ENCODE measurements around the gene TLR1.

DNA sequence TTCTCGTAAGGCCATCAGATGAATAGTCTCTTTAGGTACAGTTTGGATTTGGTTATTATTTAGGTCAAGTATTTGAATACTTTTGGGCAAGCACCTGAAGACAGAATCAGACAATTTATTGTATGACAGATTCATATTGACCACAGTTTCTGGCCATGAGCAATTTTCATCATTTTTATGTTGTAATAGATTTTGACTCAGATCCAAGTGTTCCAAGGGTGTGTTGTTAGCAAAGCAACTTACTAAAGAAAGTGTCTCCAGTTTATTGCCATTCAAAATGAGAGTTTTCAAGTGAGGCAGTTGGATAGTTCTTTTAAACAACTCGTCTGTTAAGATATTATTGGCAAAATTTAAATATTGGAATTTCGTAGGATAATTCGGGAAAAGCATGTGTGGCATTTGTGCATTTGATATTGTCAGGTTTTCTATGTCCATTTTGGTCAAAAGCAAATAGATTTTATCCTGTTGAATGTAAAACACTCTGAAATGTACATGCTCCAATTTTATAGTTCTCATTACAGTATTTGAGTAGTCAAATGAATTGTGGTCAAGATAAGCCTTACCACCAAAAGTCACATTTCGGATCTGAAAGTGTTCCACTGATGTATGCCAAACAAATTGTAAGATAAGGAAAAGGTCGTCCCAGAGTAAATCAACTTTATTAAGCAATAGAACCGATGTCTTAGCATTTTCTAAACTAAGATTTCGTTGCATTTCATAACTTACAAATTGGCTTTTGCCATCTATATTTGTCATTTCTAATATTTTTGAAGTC, 30.2 kb downstream of the TLR1 start:
- TF ChIP-seq, protein P1, sequence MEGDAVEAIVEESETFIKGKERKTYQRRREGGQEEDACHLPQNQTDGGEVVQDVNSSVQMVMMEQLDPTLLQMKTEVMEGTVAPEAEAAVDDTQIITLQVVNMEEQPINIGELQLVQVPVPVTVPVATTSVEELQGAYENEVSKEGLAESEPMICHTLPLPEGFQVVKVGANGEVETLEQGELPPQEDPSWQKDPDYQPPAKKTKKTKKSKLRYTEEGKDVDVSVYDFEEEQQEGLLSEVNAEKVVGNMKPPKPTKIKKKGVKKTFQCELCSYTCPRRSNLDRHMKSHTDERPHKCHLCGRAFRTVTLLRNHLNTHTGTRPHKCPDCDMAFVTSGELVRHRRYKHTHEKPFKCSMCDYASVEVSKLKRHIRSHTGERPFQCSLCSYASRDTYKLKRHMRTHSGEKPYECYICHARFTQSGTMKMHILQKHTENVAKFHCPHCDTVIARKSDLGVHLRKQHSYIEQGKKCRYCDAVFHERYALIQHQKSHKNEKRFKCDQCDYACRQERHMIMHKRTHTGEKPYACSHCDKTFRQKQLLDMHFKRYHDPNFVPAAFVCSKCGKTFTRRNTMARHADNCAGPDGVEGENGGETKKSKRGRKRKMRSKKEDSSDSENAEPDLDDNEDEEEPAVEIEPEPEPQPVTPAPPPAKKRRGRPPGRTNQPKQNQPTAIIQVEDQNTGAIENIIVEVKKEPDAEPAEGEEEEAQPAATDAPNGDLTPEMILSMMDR (tag by site-specific recombination; IDR thresholded peaks at IDR 0.05): no peak
- TF ChIP-seq ZBTB7A (tag by site-specific recombination; IDR thresholded peaks at IDR 0.05; ENCODE audit: low read depth): no peak
- no peak for TF ChIP-seq ZNF416 (tag by site-specific recombination; IDR thresholded peaks at IDR 0.05)
- TF ChIP-seq, protein P2, sequence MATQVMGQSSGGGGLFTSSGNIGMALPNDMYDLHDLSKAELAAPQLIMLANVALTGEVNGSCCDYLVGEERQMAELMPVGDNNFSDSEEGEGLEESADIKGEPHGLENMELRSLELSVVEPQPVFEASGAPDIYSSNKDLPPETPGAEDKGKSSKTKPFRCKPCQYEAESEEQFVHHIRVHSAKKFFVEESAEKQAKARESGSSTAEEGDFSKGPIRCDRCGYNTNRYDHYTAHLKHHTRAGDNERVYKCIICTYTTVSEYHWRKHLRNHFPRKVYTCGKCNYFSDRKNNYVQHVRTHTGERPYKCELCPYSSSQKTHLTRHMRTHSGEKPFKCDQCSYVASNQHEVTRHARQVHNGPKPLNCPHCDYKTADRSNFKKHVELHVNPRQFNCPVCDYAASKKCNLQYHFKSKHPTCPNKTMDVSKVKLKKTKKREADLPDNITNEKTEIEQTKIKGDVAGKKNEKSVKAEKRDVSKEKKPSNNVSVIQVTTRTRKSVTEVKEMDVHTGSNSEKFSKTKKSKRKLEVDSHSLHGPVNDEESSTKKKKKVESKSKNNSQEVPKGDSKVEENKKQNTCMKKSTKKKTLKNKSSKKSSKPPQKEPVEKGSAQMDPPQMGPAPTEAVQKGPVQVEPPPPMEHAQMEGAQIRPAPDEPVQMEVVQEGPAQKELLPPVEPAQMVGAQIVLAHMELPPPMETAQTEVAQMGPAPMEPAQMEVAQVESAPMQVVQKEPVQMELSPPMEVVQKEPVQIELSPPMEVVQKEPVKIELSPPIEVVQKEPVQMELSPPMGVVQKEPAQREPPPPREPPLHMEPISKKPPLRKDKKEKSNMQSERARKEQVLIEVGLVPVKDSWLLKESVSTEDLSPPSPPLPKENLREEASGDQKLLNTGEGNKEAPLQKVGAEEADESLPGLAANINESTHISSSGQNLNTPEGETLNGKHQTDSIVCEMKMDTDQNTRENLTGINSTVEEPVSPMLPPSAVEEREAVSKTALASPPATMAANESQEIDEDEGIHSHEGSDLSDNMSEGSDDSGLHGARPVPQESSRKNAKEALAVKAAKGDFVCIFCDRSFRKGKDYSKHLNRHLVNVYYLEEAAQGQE (tag by site-specific recombination; IDR thresholded peaks at IDR 0.05): no peak
- no peak for TF ChIP-seq ZNF785 (tag by site-specific recombination; IDR thresholded peaks at IDR 0.05)
- no peak for TF ChIP-seq GLIS1 (tag by site-specific recombination; IDR thresholded peaks at IDR 0.05)

Measured in HEK293 (cell line).